IMR-90 (cell line): ENCODE results near the gene CDH26. TPM values are rescaled to one million over a fixed set of nuclear protein-coding genes. Genes with fewer than 3 reads are reported as not detected.
"Not testable (repeated sequence)": the region's sequence is repeated elsewhere in the genome, so short reads cannot be mapped to it uniquely, and the experiment has no call there.

Experiments used
- ATAC-seq: fragments of 200-7000 bp; cut with Tn5 transposase; 2 replicates; pipeline ENCODE4 v1.9.1; 2020; ENCODE audit warnings: low read depth, mild to moderate bottlenecking, moderate library complexity
- BruUV-seq: library from RNA; stranded (reverse); fragments of 400-500 nt; replicated peaks from 2 replicates; lab custom pipeline; 2021; lab: Mats Ljungman, UMichigan
- CTCF ChIA-PET: fragments of 300-600 bp; formaldehyde crosslinking; extraction: SDS; loops from one replicate; lab custom pipeline; 2021; ENCODE audit warnings: antibody characterized with exemption; lab: Yijun Ruan, JAX
- POLR2A ChIA-PET: fragments of 300-600 bp; sonication (Branson Sonifier 250); formaldehyde crosslinking; loops from one replicate; lab custom pipeline; 2022; ENCODE audit warnings: antibody characterized with exemption; ENCODE audit not compliant: unreplicated experiment; lab: Charles Lee
- DNase-seq: peaks from one replicate; pipeline ENCODE4 v3.0.0; 2013
- H2AFZ ChIP-seq: replicated peaks from 2 replicates; pipeline ENCODE3; 2013; ENCODE audit warnings: low read length, mild to moderate bottlenecking; ENCODE audit not compliant: poor library complexity
- H2AK5ac ChIP-seq: 2 replicates; pipeline ENCODE4 v1.6.1; 2013; ENCODE audit warnings: low read depth, low read length, inconsistent platforms
- H2AK9ac ChIP-seq: replicated peaks from 2 replicates; pipeline ENCODE3; 2013; ENCODE audit warnings: mild to moderate bottlenecking, low read depth, low read length, moderate library complexity; ENCODE audit not compliant: poor library complexity
- H2BK120ac ChIP-seq: 2 replicates; pipeline ENCODE4 v1.6.1; 2013; ENCODE audit warnings: low read depth, low read length, inconsistent platforms
- H2BK15ac ChIP-seq: 3 replicates; pipeline ENCODE4 v1.6.1; 2013; ENCODE audit warnings: low read depth, low read length, inconsistent platforms
- H2BK20ac ChIP-seq: 2 replicates; pipeline ENCODE4 v1.6.1; 2013; ENCODE audit warnings: low read depth, mild to moderate bottlenecking, inconsistent platforms, low read length, moderate library complexity
- H2BK5ac ChIP-seq: 2 replicates; pipeline ENCODE4 v1.6.1; 2013; ENCODE audit warnings: mild to moderate bottlenecking, low read depth, low read length, inconsistent platforms; ENCODE audit not compliant: poor library complexity, severe bottlenecking
- H3K14ac ChIP-seq: replicated peaks from 2 replicates; pipeline ENCODE4 v1.6.1; 2013; ENCODE audit warnings: low read depth, low read length, inconsistent platforms
- H3K18ac ChIP-seq: 2 replicates; pipeline ENCODE4 v1.6.1; 2013; ENCODE audit warnings: low read depth, low read length, control low read depth
- H3K23ac ChIP-seq: 2 replicates; pipeline ENCODE4 v1.6.1; 2013; ENCODE audit warnings: low read depth, low read length, inconsistent platforms
- H3K27ac ChIP-seq: 2 replicates; pipeline ENCODE4 v1.5.1; 2013; ENCODE audit warnings: mild to moderate bottlenecking, control low read depth, low read length; ENCODE audit not compliant: insufficient read depth
- H3K27me3 ChIP-seq: 2 replicates; pipeline ENCODE4 v1.6.1; 2013; ENCODE audit warnings: low read length; ENCODE audit not compliant: control insufficient read depth, insufficient read depth
- H3K36me3 ChIP-seq: 2 replicates; pipeline ENCODE4 v1.6.1; 2013; ENCODE audit warnings: low read length, mixed read lengths; ENCODE audit not compliant: control insufficient read depth, insufficient read depth
- H3K4ac ChIP-seq: 2 replicates; pipeline ENCODE4 v1.6.1; 2013; ENCODE audit warnings: low read depth, low read length, inconsistent platforms
- H3K4me1 ChIP-seq: 2 replicates; pipeline ENCODE4 v1.6.1; 2013; ENCODE audit warnings: low read length, mixed read lengths; ENCODE audit not compliant: control insufficient read depth, insufficient read depth
- H3K4me2 ChIP-seq: 2 replicates; pipeline ENCODE4 v1.6.1; 2013; ENCODE audit warnings: low read depth, mild to moderate bottlenecking, control low read depth, low read length, moderate library complexity
- H3K4me3 ChIP-seq: 2 replicates; pipeline ENCODE4 v1.5.1; 2013; ENCODE audit warnings: low read depth, mild to moderate bottlenecking, control low read depth, low read length, moderate library complexity; ENCODE audit not compliant: insufficient read depth
- H3K56ac ChIP-seq: 2 replicates; pipeline ENCODE4 v1.6.1; 2013; ENCODE audit warnings: low read length, inconsistent platforms; ENCODE audit not compliant: insufficient read depth; ENCODE audit errors: extremely low read depth
- H3K79me1 ChIP-seq, 2 experiments: 2 replicates each; pipeline ENCODE4 v1.6.1; 2013; ENCODE audit warnings: low read length in 2 of 2, inconsistent platforms in 1 of 2, low read depth in 1 of 2
- H3K9ac ChIP-seq: 2 replicates; pipeline ENCODE4 v1.6.1; 2013; ENCODE audit warnings: low read depth, low read length, control low read depth
- H3K9me1 ChIP-seq: 2 replicates; pipeline ENCODE4 v1.6.1; 2013; ENCODE audit warnings: low read length, inconsistent platforms; ENCODE audit not compliant: insufficient read depth
- H3K9me3 ChIP-seq: 2 replicates; pipeline ENCODE4 v1.6.1; 2013; ENCODE audit warnings: low read length; ENCODE audit not compliant: control insufficient read depth, insufficient read depth
- H4K20me1 ChIP-seq: 2 replicates; pipeline ENCODE4 v1.6.1; 2013; ENCODE audit warnings: low read length, inconsistent platforms; ENCODE audit not compliant: insufficient read depth
- H4K5ac ChIP-seq: 2 replicates; pipeline ENCODE4 v1.6.1; 2013; ENCODE audit warnings: mild to moderate bottlenecking, low read depth, low read length, control low read depth
- H4K8ac ChIP-seq, 2 experiments: 2 replicates each; pipeline ENCODE4 v1.6.1; 2013; ENCODE audit warnings: low read depth in 2 of 2, low read length in 2 of 2, control low read depth in 1 of 2, inconsistent platforms in 1 of 2
- H4K91ac ChIP-seq: 2 replicates; pipeline ENCODE4 v1.6.1; 2013; ENCODE audit warnings: low read depth, low read length, inconsistent platforms; ENCODE audit not compliant: insufficient read depth
- dilution Hi-C: fragments of 300-500 bp; cut with HindIII; formaldehyde crosslinking; loops from one replicate; pipeline ENCODE4 v1.14.3; 2018; ENCODE audit warnings: low sequenced_read_pairs; ENCODE audit not compliant: unreplicated experiment
- in situ Hi-C: fragments of 300-500 bp; cut with MboI; formaldehyde crosslinking; loops from 3 replicates; pipeline ENCODE4 v1.14.3; 2019; ENCODE audit warnings: low sequenced_read_pairs, inconsistent platforms, mixed read lengths
- intact Hi-C: fragments of 100-400 bp; cut with micrococcal nuclease; formaldehyde crosslinking; loops from 2 replicates; pipeline ENCODE4 v1.10.0; 2022
- polyA plus RNA-seq, 3 experiments: library from polyadenylated mRNA; depleted of rRNA; stranded (reverse); fragments of >200 nt; gene quantifications; 2 replicates each; pipeline ENCODE4 v1.2.3, GENCODE V29; 2012; ENCODE audit warnings: low replicate concordance in 1 of 3
- total RNA-seq: library from RNA; depleted of rRNA; stranded (reverse); fragments of >200 nt; gene quantifications from 2 replicates; pipeline ENCODE4 v1.2.3, GENCODE V29; 2012

Gene CDH26
- total and polyA plus RNA-seq, 2 of the 4 experiments (the other 2 are of a cell fraction) = not detected

GRCh38 chr20:59957568-59957967 lies 655 bp upstream of the CDH26 start:
- H3K27ac ChIP-seq, H4K91ac ChIP-seq, ATAC-seq, H3K9me1 ChIP-seq, POLR2A ChIA-PET, in situ Hi-C loops, H2BK20ac ChIP-seq, H3K9me3 ChIP-seq, H3K4ac ChIP-seq, H2BK120ac ChIP-seq, H4K20me1 ChIP-seq, H3K27me3 ChIP-seq, H3K14ac ChIP-seq, H2AK5ac ChIP-seq, H3K36me3 ChIP-seq, H3K79me1 ChIP-seq, H3K56ac ChIP-seq, H2BK5ac ChIP-seq, H3K9ac ChIP-seq, H3K4me3 ChIP-seq, H2BK15ac ChIP-seq, H2AK9ac ChIP-seq, dilution Hi-C loops, H4K5ac ChIP-seq, H4K8ac ChIP-seq, intact Hi-C loops, H3K18ac ChIP-seq, H3K4me2 ChIP-seq, CTCF ChIA-PET, H3K4me1 ChIP-seq, H2AFZ ChIP-seq, BruUV-seq, DNase-seq, H3K23ac ChIP-seq: not testable (repeated sequence)
